ENCODE measurements around the gene ZNF541. TPM values are rescaled to one million over a fixed set of nuclear protein-coding genes. Genes with fewer than 3 reads are reported as not detected.
A peak's percentile ranks its signal among the peaks of the same experiment; 100 is the strongest.

The ZNF541 gene
- total RNA-seq, 1 donor from 2014 or later: 0.26 TPM

GRCh38 chr19:47580397-47580796, 7.4 kb upstream of the ZNF541 start:
- intact Hi-C loops (cut with DNase I): no loop called here
- Histone ChIP-seq H3K4me1 (peaks cover 6% of the 10 kb centered on the region), H3K4me3 (no peak overlapping the region), H3K27ac (no peak overlapping the region), H3K9me3 (no peaks in the 10 kb centered on the region), H3K27me3 (no peaks in the 10 kb centered on the region), H3K36me3 (no peaks in the 10 kb centered on the region)
- DNase-seq (no peak), ATAC-seq (no peak)
- TF ChIP-seq CTCF (IDR thresholded peaks at IDR 0.05): no peak

GRCh38 chr19:47572635-47573034, 313 bp downstream of the ZNF541 start:
- DNase-seq (no peak), ATAC-seq (no peak)
- no peak for TF ChIP-seq CTCF (IDR thresholded peaks at IDR 0.05)
- no peaks in the 10 kb centered on the region for H3K36me3 ChIP-seq
- H3K9me3 ChIP-seq: no peaks in the 10 kb centered on the region
- no peaks in the 10 kb centered on the region for H3K27me3 ChIP-seq
- no peaks in the 10 kb centered on the region for H3K4me1 ChIP-seq
- intact Hi-C loops (cut with DNase I): no loop called here
- H3K4me3 ChIP-seq: no peak overlapping the region
- no peak overlapping the region for H3K27ac ChIP-seq

DNA sequence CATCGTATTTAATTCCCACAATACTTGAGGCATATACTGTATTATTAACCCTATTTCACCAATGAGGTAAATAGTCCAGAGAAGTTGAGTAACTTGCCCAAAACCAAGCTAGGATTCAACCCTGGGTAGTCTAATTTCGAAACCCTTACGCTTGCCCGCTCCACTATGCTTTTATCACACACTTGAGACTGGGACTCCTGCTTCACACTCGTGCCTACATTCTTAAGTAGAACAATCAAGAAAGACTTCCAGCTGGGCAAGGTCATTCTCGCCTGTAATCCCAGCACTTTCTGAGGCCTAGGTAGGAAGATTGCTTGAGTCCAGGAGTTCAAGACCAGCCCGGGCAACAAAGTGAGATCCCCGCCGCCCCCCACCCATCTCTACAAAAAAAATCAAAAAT, 3.6 kb downstream of the ZNF541 start:
- Histone ChIP-seq H3K36me3 (no peaks in the 10 kb centered on the region), H3K27ac (no peak overlapping the region), H3K27me3 (no peaks in the 10 kb centered on the region), H3K4me3 (no peak overlapping the region), H3K4me1 (no peaks in the 10 kb centered on the region), H3K9me3 (no peaks in the 10 kb centered on the region)
- no peak for TF ChIP-seq CTCF (IDR thresholded peaks at IDR 0.05)
- peak; percentile 61 for ATAC-seq
- DNase-seq: no peak
- intact Hi-C loops (cut with DNase I): no loop called here

- ATAC-seq (no peak), DNase-seq (no peak)
Measured at GRCh38 chr19:47564081-47564480, 8.9 kb downstream of the ZNF541 start.

DNA sequence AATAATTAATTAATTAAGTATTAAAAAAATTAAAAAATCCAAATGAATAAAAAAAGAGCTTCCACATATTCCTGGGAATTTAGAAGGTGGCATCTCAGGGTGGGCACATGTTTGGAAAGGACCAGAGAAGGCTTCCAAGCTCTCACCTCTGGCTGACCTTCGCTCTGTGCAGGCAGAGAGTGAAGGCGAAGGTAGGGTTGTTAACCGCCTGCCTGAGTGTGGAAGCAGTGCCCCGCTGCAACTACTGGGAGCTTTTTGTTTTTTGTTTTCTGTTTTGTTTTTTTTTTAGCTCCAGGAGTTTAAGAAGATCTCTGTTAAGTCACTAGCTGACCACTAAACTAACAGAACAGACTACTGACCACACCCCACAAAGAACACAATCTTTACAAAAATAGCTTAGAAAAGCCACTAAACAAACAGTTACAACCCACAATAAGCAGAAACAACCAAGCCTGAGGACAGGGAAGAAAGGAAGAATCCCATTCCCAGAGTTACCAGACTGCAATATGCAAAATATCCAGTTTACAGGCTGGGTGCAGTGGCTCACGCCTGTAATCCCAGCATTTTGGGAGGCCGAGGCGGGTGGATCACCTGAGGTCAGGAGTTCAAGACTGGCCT, 11.4 kb downstream of the ZNF541 start:
- TF ChIP-seq CTCF (IDR thresholded peaks at IDR 0.05): no peak
- Histone ChIP-seq H3K36me3 (no peaks in the 10 kb centered on the region), H3K27ac (no peak overlapping the region), H3K27me3 (no peaks in the 10 kb centered on the region), H3K9me3 (no peaks in the 10 kb centered on the region), H3K4me3 (no peak overlapping the region), H3K4me1 (no peaks in the 10 kb centered on the region)
- DNase-seq (no peak), ATAC-seq (no peak)
- intact Hi-C loops (cut with DNase I): no loop called here

More at GRCh38 chr19:47564081-47564480, 8.9 kb downstream of the ZNF541 start:
- no peak overlapping the region for H3K27ac ChIP-seq
- TF ChIP-seq CTCF (IDR thresholded peaks at IDR 0.05): no peak
- H3K9me3 ChIP-seq: no peaks in the 10 kb centered on the region
- no peaks in the 10 kb centered on the region for H3K36me3 ChIP-seq
- no peaks in the 10 kb centered on the region for H3K4me1 ChIP-seq
- intact Hi-C loops (cut with DNase I): no loop called here
- H3K27me3 ChIP-seq: no peaks in the 10 kb centered on the region
- no peak overlapping the region for H3K4me3 ChIP-seq

- no peak for ATAC-seq
- DNase-seq: no peak
- H3K36me3 ChIP-seq: no peaks in the 10 kb centered on the region
- H3K4me3 ChIP-seq: no peak overlapping the region
- no peak overlapping the region for H3K27ac ChIP-seq
- H3K4me1 ChIP-seq: no peaks in the 10 kb centered on the region
- no peaks in the 10 kb centered on the region for H3K9me3 ChIP-seq
- TF ChIP-seq CTCF (IDR thresholded peaks at IDR 0.05): no peak
- intact Hi-C loops (cut with DNase I): no loop called here
- no peaks in the 10 kb centered on the region for H3K27me3 ChIP-seq
Measured at GRCh38 chr19:47560999-47561398, 11.9 kb downstream of the ZNF541 start.
